Caco-2 (cell line): Measurements from ENCODE around the gene COL26A1. TPM values are rescaled to one million over a fixed set of nuclear protein-coding genes. Genes with fewer than 3 reads are reported as not detected.

Experiments used
- BruUV-seq: library from RNA; stranded (reverse); fragments of 400-500 nt; replicated peaks from 2 replicates; lab custom pipeline; 2021; lab: Mats Ljungman, UMichigan
- CTCF ChIA-PET: fragments of 300-600 bp; sonication (Branson Sonifier 250); formaldehyde crosslinking; loops from one replicate; lab custom pipeline; 2022; ENCODE audit warnings: antibody characterized with exemption; lab: Charles Lee
- POLR2A ChIA-PET: fragments of 300-600 bp; sonication (Branson Sonifier 250); formaldehyde crosslinking; loops from one replicate; lab custom pipeline; 2022; ENCODE audit warnings: antibody characterized with exemption; lab: Charles Lee
- DNase-seq, 2 experiments: peaks; one replicate each; pipeline versions ENCODE4 v3.0.0 to v3.0.0-alpha.2; 2020 to 2022
- H3K27me3 ChIP-seq: replicated peaks from 2 replicates; pipeline ENCODE4 v1.6.0; 2011; ENCODE audit warnings: low read length; ENCODE audit not compliant: control insufficient read depth, insufficient read depth
- H3K36me3 ChIP-seq: 2 replicates; pipeline ENCODE4 v1.5.1; 2011; ENCODE audit warnings: low read length; ENCODE audit not compliant: control insufficient read depth, insufficient read depth
- H3K4me1 ChIP-seq: fragments of 250-450 bp; sonication (Bioruptor Pico); 2 replicates; pipeline ENCODE4 v1.5.1; 2020; ENCODE audit warnings: mild to moderate bottlenecking
- H3K4me3 ChIP-seq: 2 replicates; pipeline ENCODE4 v1.5.1; 2011; ENCODE audit warnings: low read depth, mild to moderate bottlenecking, control low read depth, low read length
- H3K9me3 ChIP-seq: fragments of 250-450 bp; sonication (Bioruptor Pico); 2 replicates; pipeline ENCODE4 v1.5.1; 2020; ENCODE audit warnings: mild to moderate bottlenecking, moderate library complexity
- H3K27ac Mint-ChIP-seq: one replicate; pipeline ENCODE4 v1.8.0; 2022; ENCODE audit warnings: mixed read lengths; ENCODE audit not compliant: unreplicated experiment
- H3K27me3 Mint-ChIP-seq: one replicate; pipeline ENCODE4 v1.8.0; 2022; ENCODE audit warnings: mixed read lengths; ENCODE audit not compliant: insufficient read depth, unreplicated experiment
- H3K36me3 Mint-ChIP-seq: one replicate; pipeline ENCODE4 v1.8.0; 2022; ENCODE audit warnings: mild to moderate bottlenecking, mixed read lengths; ENCODE audit not compliant: insufficient read depth, unreplicated experiment
- H3K4me1 Mint-ChIP-seq: one replicate; pipeline ENCODE4 v1.8.0; 2022; ENCODE audit warnings: low read depth, mixed read lengths; ENCODE audit not compliant: unreplicated experiment
- H3K4me3 Mint-ChIP-seq: one replicate; pipeline ENCODE4 v1.8.0; 2022; ENCODE audit warnings: mild to moderate bottlenecking, moderate library complexity, mixed read lengths; ENCODE audit not compliant: unreplicated experiment
- H3K9me3 Mint-ChIP-seq: one replicate; pipeline ENCODE4 v1.8.0; 2022; ENCODE audit warnings: mixed read lengths; ENCODE audit not compliant: unreplicated experiment
- CTCF ChIP-seq, 2 experiments: fragments of 200-600 bp in 1 of 2; IDR thresholded peaks; 1 replicate in 1 of 2; 2 replicates in 1 of 2; pipeline versions ENCODE4 v1.5.1 to v1.8.0; 2011 to 2022; ENCODE audit warnings: antibody characterized with exemption in 1 of 2, control low read depth in 1 of 2, inconsistent platforms in 1 of 2, low read depth in 1 of 2, low read length in 1 of 2, mild to moderate bottlenecking in 1 of 2, moderate library complexity in 1 of 2; ENCODE audit not compliant: insufficient read depth in 1 of 2, severe bottlenecking in 1 of 2, unreplicated experiment in 1 of 2
- intact Hi-C: fragments of 100-400 bp; cut with micrococcal nuclease; formaldehyde crosslinking; loops from one replicate; pipeline ENCODE4 v1.10.0; 2022; ENCODE audit not compliant: unreplicated experiment
- total RNA-seq: library from RNA; stranded (reverse); gene quantifications from 2 replicates; pipeline ENCODE4 v1.2.3, GENCODE V29; 2022

COL26A1 gene
- total RNA-seq, 1 experiment from 2014 or later: 23.3 TPM

DNA sequence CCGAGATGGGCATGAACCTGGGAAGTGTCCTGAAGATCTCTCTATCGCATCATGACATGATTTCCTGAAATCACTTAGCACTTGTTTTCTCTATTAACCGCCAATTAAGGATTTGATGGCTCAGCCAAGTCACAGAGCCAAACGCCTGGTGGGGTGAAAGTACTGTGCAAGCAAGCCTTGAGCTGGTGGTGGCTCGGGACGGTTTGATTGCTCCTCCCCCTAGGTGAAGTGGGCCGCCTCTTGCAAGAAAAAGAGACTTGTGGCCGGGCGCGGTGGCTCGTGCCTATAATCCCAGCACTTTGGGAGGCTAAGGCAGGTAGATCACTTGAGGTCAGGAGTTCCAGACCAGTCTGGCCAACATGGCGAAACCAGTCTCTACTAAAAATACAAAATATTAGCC is 50.3 kb downstream of the COL26A1 start:
- Histone ChIP-seq H3K4me3 (no peak overlapping the region), H3K4me1 (no peaks in the 10 kb centered on the region), H3K9me3 (peaks cover 23% of the 10 kb centered on the region), H3K36me3 (no peaks in the 10 kb centered on the region; the same call in 1 of the 2 replicates), H3K27me3 (no peaks in the 10 kb centered on the region)
- H3K9me3 Mint-ChIP-seq: peaks cover 10% of the 10 kb centered on the region
- BruUV-seq: no TSS peak
- no peak for DNase-seq
- no peak for TF ChIP-seq CTCF (IDR thresholded peaks at IDR 0.05; ENCODE audit: insufficient read depth in 1 of 2, low read depth in 1 of 2, low read length in 1 of 2, severe bottlenecking in 1 of 2, unreplicated experiment in 1 of 2)
- H3K36me3 Mint-ChIP-seq: no peaks in the 10 kb centered on the region
- no peak overlapping the region for H3K27ac Mint-ChIP-seq
- H3K4me1 Mint-ChIP-seq: no peaks in the 10 kb centered on the region
- CTCF ChIA-PET: no interaction called here
- POLR2A ChIA-PET: no interaction called here
- intact Hi-C loops: no loop called here
- no peaks in the 10 kb centered on the region for H3K27me3 Mint-ChIP-seq
- no peak overlapping the region for H3K4me3 Mint-ChIP-seq

DNA sequence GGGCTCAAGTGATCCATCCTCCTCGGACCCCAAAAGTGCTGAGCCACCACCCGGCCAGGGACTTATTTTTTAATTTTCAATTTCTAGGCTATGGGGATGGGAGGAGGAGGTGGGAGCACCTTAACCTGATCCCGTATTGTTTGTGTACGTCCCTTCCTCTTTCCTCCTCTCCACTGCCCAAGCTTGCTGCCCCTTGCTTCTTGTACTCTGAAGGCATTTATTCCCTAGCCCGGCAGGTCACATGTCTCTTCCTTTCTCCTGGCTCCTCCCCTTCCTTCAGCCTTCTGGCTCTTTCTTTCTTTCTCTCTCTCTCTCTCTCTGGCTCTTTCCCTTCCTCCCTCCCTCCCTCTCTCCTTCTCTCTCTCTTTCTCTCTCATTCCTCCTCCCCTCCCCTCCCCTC is 56.0 kb downstream of the COL26A1 start:
- H3K27ac Mint-ChIP-seq: no peak overlapping the region
- POLR2A ChIA-PET: no interaction called here
- no TSS peak for BruUV-seq
- no peak overlapping the region for H3K4me3 ChIP-seq
- no peaks in the 10 kb centered on the region for H3K27me3 ChIP-seq
- no peak overlapping the region for H3K4me3 Mint-ChIP-seq
- no peaks in the 10 kb centered on the region for H3K27me3 Mint-ChIP-seq
- H3K9me3 ChIP-seq: no peaks in the 10 kb centered on the region
- H3K36me3 Mint-ChIP-seq: peaks cover 6% of the 10 kb centered on the region
- H3K4me1 Mint-ChIP-seq: peaks cover 5% of the 10 kb centered on the region
- CTCF ChIA-PET: no interaction called here
- DNase-seq: no peak
- H3K9me3 Mint-ChIP-seq: no peaks in the 10 kb centered on the region
- intact Hi-C loops: no loop called here
- H3K4me1 ChIP-seq: peaks cover 4% of the 10 kb centered on the region; the same call in 1 of the 2 replicates
- no peak for TF ChIP-seq CTCF (IDR thresholded peaks at IDR 0.05; ENCODE audit: insufficient read depth in 1 of 2, low read depth in 1 of 2, low read length in 1 of 2, severe bottlenecking in 1 of 2, unreplicated experiment in 1 of 2)
- peaks cover 3% of the 10 kb centered on the region; the same call in 1 of the 2 replicates for H3K36me3 ChIP-seq

DNA sequence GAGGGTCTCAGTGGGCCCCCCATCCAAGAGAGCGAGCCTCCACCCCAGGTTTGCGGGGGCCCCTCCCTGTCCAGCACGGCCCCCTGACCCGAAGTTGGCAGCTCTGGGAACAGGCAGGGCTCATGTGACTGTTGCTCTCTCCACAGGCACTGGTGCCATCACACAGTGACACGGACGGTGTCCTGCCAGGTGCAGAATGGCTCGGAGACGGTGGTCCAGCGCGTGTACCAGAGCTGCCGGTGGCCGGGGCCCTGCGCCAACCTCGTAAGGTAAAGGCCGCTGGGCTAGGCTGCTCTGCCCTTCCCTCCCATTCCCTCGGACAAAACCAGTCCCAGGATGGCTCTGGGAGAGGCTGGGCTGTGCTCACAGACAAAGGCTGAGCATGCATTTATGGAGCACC is 57.2 kb downstream of the COL26A1 start:
- Mint-ChIP-seq H3K27ac (no peak overlapping the region), H3K4me3 (no peak overlapping the region), H3K4me1 (peaks cover 5% of the 10 kb centered on the region), H3K36me3 (peaks cover 6% of the 10 kb centered on the region), H3K9me3 (no peaks in the 10 kb centered on the region), H3K27me3 (no peaks in the 10 kb centered on the region)
- peaks cover 4% of the 10 kb centered on the region; the same call in 1 of the 2 replicates for H3K4me1 ChIP-seq
- no peak for TF ChIP-seq CTCF (IDR thresholded peaks at IDR 0.05; ENCODE audit: insufficient read depth in 1 of 2, low read depth in 1 of 2, low read length in 1 of 2, severe bottlenecking in 1 of 2, unreplicated experiment in 1 of 2)
- intact Hi-C loops: no loop called here
- peaks cover 3% of the 10 kb centered on the region; the same call in 1 of the 2 replicates for H3K36me3 ChIP-seq
- no TSS peak for BruUV-seq
- H3K9me3 ChIP-seq: no peaks in the 10 kb centered on the region
- CTCF ChIA-PET: no interaction called here
- H3K27me3 ChIP-seq: no peaks in the 10 kb centered on the region
- no peak overlapping the region for H3K4me3 ChIP-seq
- no peak for DNase-seq
- POLR2A ChIA-PET: interaction anchor here (0.5 kb wide), 1 partner anchor 730 kb away, joined by 4 read pairs; no protein-coding TSS in a partner anchor
